Measurements from ENCODE around the gene POU2AF2. TPM values are rescaled to one million over a fixed set of nuclear protein-coding genes. Genes with fewer than 3 reads are reported as not detected.

The POU2AF2 gene
- total RNA-seq, 2 donors from 2014 or later: 1.3 to 2.2 TPM

DNA sequence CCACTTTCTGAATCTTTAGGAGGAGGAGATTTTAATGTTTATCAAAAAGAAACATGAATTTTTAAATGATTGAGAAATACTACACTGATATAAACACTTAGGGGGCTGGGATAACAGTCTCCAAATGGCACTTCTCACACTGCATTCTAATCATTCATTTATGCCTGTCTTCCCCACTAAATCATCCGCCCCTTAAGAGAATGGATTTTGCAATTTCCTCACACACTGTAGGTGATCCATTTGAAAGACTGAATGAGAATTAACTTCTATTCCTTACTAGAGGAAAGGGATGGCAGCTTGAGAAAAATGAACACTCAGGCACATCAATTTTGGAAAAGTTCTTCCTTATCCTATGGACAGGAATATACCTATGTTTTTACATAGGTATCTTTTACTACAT lies 7.6 kb upstream of the POU2AF2 start:
- no peak overlapping the region for H3K27ac ChIP-seq
- H3K4me1 ChIP-seq: no peaks in the 10 kb centered on the region
- H3K36me3 ChIP-seq: no peaks in the 10 kb centered on the region
- no peaks in the 10 kb centered on the region for H3K9me3 ChIP-seq
- H3K4me3 ChIP-seq: no peak overlapping the region
- no peak for DNase-seq
- H3K9ac ChIP-seq (ENCODE audit: low read depth in 2 of 2, low read length in 2 of 2): no peak overlapping the region
- intact Hi-C loops (cut with DNase I): loop anchor here (10.0 kb wide), 1 partner anchor 793 kb away; no protein-coding TSS in a partner anchor
- TF ChIP-seq, protein P1, sequence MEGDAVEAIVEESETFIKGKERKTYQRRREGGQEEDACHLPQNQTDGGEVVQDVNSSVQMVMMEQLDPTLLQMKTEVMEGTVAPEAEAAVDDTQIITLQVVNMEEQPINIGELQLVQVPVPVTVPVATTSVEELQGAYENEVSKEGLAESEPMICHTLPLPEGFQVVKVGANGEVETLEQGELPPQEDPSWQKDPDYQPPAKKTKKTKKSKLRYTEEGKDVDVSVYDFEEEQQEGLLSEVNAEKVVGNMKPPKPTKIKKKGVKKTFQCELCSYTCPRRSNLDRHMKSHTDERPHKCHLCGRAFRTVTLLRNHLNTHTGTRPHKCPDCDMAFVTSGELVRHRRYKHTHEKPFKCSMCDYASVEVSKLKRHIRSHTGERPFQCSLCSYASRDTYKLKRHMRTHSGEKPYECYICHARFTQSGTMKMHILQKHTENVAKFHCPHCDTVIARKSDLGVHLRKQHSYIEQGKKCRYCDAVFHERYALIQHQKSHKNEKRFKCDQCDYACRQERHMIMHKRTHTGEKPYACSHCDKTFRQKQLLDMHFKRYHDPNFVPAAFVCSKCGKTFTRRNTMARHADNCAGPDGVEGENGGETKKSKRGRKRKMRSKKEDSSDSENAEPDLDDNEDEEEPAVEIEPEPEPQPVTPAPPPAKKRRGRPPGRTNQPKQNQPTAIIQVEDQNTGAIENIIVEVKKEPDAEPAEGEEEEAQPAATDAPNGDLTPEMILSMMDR (IDR thresholded peaks at IDR 0.05): no peak
- H3K27me3 ChIP-seq: no peaks in the 10 kb centered on the region

DNA sequence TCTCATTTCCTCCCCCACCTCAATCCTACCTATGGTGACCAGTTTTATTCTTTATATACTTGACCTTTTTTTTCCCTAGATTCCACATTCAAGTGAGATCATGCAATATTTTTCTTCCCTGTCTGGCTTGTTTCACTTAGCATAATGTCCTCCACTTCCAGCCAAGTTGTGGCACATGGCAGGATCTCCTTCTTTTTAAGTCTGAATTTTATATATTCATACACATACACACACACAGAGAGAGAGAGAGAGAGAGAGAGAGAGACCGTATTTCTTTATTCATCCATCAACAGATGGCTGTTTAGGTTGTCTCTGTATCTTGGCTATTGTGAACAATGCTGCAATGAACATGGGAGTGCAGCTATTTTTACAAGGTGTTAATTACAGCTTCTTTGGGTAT lies 1.4 kb downstream of the POU2AF2 start:
- TF ChIP-seq, protein P1 (IDR thresholded peaks at IDR 0.05): no peak
- H3K27me3 ChIP-seq: no peaks in the 10 kb centered on the region
- no peak for DNase-seq
- no peak overlapping the region for H3K9ac ChIP-seq (ENCODE audit: low read depth in 2 of 2, low read length in 2 of 2)
- intact Hi-C loops (cut with DNase I): no loop called here
- H3K27ac ChIP-seq: no peak overlapping the region
- H3K9me3 ChIP-seq: no peaks in the 10 kb centered on the region
- H3K4me1 ChIP-seq: no peaks in the 10 kb centered on the region
- H3K36me3 ChIP-seq: no peaks in the 10 kb centered on the region
- no peak overlapping the region for H3K4me3 ChIP-seq

DNA sequence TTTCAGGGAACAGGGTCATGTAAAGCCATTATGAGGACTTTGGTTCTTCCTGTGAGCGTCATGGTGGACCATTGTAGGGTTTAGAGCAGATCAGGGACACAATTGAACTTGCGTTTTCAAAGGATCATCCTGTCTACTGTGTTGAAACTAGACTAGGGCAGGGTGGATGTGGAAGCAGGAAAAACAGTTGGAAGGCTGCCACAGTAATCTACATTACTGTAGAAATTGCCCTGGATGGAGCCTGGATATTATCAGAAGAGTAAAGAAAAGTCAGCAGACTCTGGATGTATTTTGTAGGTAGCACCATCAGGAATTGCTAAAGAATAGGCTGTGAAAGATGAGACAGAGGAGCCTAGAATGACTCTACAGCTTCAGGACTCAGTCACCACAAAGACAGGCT lies 5.4 kb downstream of the POU2AF2 start:
- no peaks in the 10 kb centered on the region for H3K4me1 ChIP-seq
- H3K9ac ChIP-seq (ENCODE audit: low read depth in 2 of 2, low read length in 2 of 2): no peak overlapping the region
- H3K27ac ChIP-seq: no peak overlapping the region
- TF ChIP-seq, protein P1 (IDR thresholded peaks at IDR 0.05): no peak
- H3K9me3 ChIP-seq: no peaks in the 10 kb centered on the region
- no peak overlapping the region for H3K4me3 ChIP-seq
- DNase-seq: no peak
- H3K27me3 ChIP-seq: no peaks in the 10 kb centered on the region
- intact Hi-C loops (cut with DNase I): no loop called here
- H3K36me3 ChIP-seq: no peaks in the 10 kb centered on the region

DNA sequence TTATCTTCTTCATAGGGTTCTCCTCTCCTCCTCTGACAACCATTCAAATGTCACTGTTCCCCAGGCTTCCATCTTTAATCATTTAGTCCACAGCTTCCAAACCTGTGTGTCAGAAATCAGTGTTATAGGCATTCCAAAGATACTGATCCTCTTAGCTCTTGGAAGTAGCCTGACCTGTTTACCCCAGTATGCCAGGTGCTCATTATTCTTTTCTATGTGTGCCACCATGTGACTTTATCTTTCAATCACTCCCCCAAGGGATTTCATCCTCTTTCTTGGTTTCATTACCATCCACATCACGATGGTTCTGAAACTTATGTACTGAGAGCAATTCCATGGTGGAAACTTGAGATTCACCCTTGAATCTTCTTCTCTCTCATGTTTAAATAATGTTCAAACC lies 7.6 kb downstream of the POU2AF2 start:
- TF ChIP-seq, protein P1 (IDR thresholded peaks at IDR 0.05): no peak
- H3K9me3 ChIP-seq: no peaks in the 10 kb centered on the region
- H3K4me3 ChIP-seq: no peak overlapping the region
- H3K27me3 ChIP-seq: no peaks in the 10 kb centered on the region
- no peak overlapping the region for H3K9ac ChIP-seq (ENCODE audit: low read depth in 2 of 2, low read length in 2 of 2)
- no peaks in the 10 kb centered on the region for H3K4me1 ChIP-seq
- no peaks in the 10 kb centered on the region for H3K36me3 ChIP-seq
- H3K27ac ChIP-seq: no peak overlapping the region
- intact Hi-C loops (cut with DNase I): no loop called here
- DNase-seq: no peak

DNA sequence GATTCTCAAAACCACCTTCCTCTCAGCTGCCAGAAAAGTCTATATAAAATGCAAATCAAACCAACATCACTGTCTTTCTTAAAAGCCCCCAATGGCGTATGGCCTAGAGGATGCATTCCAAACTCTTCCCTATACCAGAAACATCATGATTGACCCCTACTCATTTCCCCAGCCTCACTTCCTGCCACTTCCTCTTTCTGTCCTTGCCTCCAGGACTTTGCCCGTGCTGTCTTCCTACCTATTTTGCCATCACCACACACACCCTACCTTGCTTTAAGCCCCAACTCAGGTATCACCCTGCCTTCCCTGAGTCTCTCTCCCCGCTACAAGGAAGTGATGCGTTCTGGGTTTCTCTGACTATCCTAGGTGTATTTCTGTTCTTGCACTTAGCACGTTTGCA lies 8.1 kb downstream of the POU2AF2 start:
- intact Hi-C loops (cut with DNase I): no loop called here
- DNase-seq: no peak
- TF ChIP-seq, protein P1 (IDR thresholded peaks at IDR 0.05): no peak
- Histone ChIP-seq H3K4me3 (no peak overlapping the region), H3K9me3 (no peaks in the 10 kb centered on the region), H3K36me3 (no peaks in the 10 kb centered on the region), H3K27ac (no peak overlapping the region), H3K4me1 (no peaks in the 10 kb centered on the region), H3K9ac (ENCODE audit: low read depth in 2 of 2, low read length in 2 of 2) (no peak overlapping the region), H3K27me3 (no peaks in the 10 kb centered on the region)

DNA sequence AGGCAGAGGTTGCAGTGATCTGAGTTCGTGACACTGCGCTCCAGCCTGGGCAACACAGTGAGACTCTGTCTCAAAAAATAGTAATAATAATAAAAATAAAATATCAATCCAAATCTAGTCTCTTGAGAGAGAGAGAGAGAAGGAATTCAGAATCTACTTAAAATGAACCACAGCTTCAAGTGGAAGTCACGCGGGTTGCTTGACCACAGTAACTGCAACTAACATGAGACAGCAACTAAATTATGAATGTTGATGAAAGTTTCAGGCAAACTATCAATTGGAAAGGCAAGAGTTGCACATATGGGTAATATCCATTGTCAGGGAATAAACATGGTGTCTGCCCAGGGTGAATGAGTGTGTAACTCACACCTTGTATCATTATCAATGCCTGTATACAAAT lies 12.5 kb downstream of the POU2AF2 start:
- TF ChIP-seq, protein P1 (IDR thresholded peaks at IDR 0.05): no peak
- no peak for DNase-seq
- no peaks in the 10 kb centered on the region for H3K9me3 ChIP-seq
- intact Hi-C loops (cut with DNase I): no loop called here
- no peaks in the 10 kb centered on the region for H3K27me3 ChIP-seq
- H3K4me3 ChIP-seq: no peak overlapping the region
- H3K9ac ChIP-seq (ENCODE audit: low read depth in 2 of 2, low read length in 2 of 2): no peak overlapping the region
- H3K36me3 ChIP-seq: no peaks in the 10 kb centered on the region
- H3K4me1 ChIP-seq: no peaks in the 10 kb centered on the region
- H3K27ac ChIP-seq: no peak overlapping the region
